ENCODE measurements around the gene TRIM62.

Gene TRIM62

GRCh38 chr1:33180911-33181890 lies 642 bp downstream of the TRIM62 start:
- DNase-seq (ENCODE audit: low read depth in 2 of 2), result peak in 1 of 2 donors; percentile 46

- DNase-seq (ENCODE audit: low read depth in 2 of 2), result peak in 1 of 2 donors; percentile 66
Measured at GRCh38 chr1:33180226-33180910, 1.5 kb downstream of the TRIM62 start.

GRCh38 chr1:33178836-33179439 lies 2.9 kb downstream of the TRIM62 start:
- DNase-seq (ENCODE audit: low read depth in 2 of 2), result no peak

- DNase-seq (ENCODE audit: low read depth in 2 of 2), result no peak
Measured at GRCh38 chr1:33177996-33178540, 3.8 kb downstream of the TRIM62 start.

- DNase-seq (ENCODE audit: low read depth in 2 of 2), result no peak
Measured at GRCh38 chr1:33176887-33177286, 5.0 kb downstream of the TRIM62 start.

- DNase-seq (ENCODE audit: low read depth in 2 of 2), result no peak
Measured at GRCh38 chr1:33176362-33176850, 5.4 kb downstream of the TRIM62 start.

- DNase-seq (ENCODE audit: low read depth in 2 of 2), result no peak
Measured at GRCh38 chr1:33175865-33176264, 6.0 kb downstream of the TRIM62 start.

- no peak for DNase-seq (ENCODE audit: low read depth in 2 of 2)
Measured at GRCh38 chr1:33173091-33173490, 8.8 kb downstream of the TRIM62 start.

- DNase-seq (ENCODE audit: low read depth in 2 of 2), result no peak
Measured at GRCh38 chr1:33171977-33172813, 9.6 kb downstream of the TRIM62 start.

GRCh38 chr1:33170351-33171274 lies 11.2 kb downstream of the TRIM62 start:
- DNase-seq (ENCODE audit: low read depth in 2 of 2), result no peak

GRCh38 chr1:33169290-33170055 lies 12.4 kb downstream of the TRIM62 start:
- DNase-seq (ENCODE audit: low read depth in 2 of 2), result no peak

GRCh38 chr1:33168556-33169289 lies 13.1 kb downstream of the TRIM62 start:
- no peak for DNase-seq (ENCODE audit: low read depth in 2 of 2)

- no peak for DNase-seq (ENCODE audit: low read depth in 2 of 2)
Measured at GRCh38 chr1:33167650-33168447, 14.0 kb downstream of the TRIM62 start.

GRCh38 chr1:33165809-33166208 lies 16.0 kb downstream of the TRIM62 start:
- DNase-seq (ENCODE audit: low read depth in 2 of 2), result no peak

GRCh38 chr1:33165209-33165608 lies 16.6 kb downstream of the TRIM62 start:
- no peak for DNase-seq (ENCODE audit: low read depth in 2 of 2)

- DNase-seq (ENCODE audit: low read depth in 2 of 2), result no peak
Measured at GRCh38 chr1:33163621-33164519, 18.0 kb downstream of the TRIM62 start.

GRCh38 chr1:33162141-33162540 lies 19.7 kb downstream of the TRIM62 start:
- DNase-seq (ENCODE audit: low read depth in 2 of 2), result no peak

Data from activated CD8-positive, alpha-beta memory T cell treated with anti-CD3 and anti-CD28 coated beads for 4 hours (primary cell).